HepG2 (cell line): Measurements from ENCODE around the gene ARL8B. TPM values are rescaled to one million over a fixed set of nuclear protein-coding genes. Genes with fewer than 3 reads are reported as not detected.

ENCODE experiments used
- ATF7 ChIP-seq, 2 experiments: fragments of 450-650 bp in 1 of 2; sonication (generic) in 1 of 2; formaldehyde crosslinking in 1 of 2; IDR thresholded peaks; 2 replicates each; pipeline versions ENCODE4 v1.4.0 to v1.6.1; 2016 to 2020; ENCODE audit warnings: antibody characterized with exemption in 1 of 2, mild to moderate bottlenecking in 1 of 2, missing genetic modification reagents in 1 of 2
- ERF ChIP-seq: IDR thresholded peaks from 2 replicates; pipeline ENCODE4 v1.6.1; 2018; ENCODE audit warnings: missing biosample characterization, missing genetic modification reagents
- FLYWCH1 ChIP-seq: sonication (generic); formaldehyde crosslinking; IDR thresholded peaks from 2 replicates; pipeline ENCODE4 v1.8.1; 2023; ENCODE audit warnings: mild to moderate bottlenecking, missing genetic modification reagents
- FOXP4 ChIP-seq: sonication (generic); formaldehyde crosslinking; IDR thresholded peaks from 2 replicates; pipeline ENCODE4 v1.4.0; 2020; ENCODE audit warnings: missing genetic modification reagents
- GTF2F1 ChIP-seq: fragments of 150-350 bp; IDR thresholded peaks from 2 replicates; pipeline ENCODE4 v1.6.1; 2014; ENCODE audit warnings: low read length
- KDM3A ChIP-seq: IDR thresholded peaks from 2 replicates; pipeline ENCODE4 v1.6.1; 2018; ENCODE audit warnings: low read depth, missing compliant biosample characterization
- PCBP1 ChIP-seq: fragments of 200-400 bp; formaldehyde crosslinking; IDR thresholded peaks from 2 replicates; pipeline ENCODE4 v1.6.1; 2017; ENCODE audit warnings: mild to moderate bottlenecking, low read depth, low read length, borderline replicate concordance
- REPIN1 ChIP-seq: sonication (generic); formaldehyde crosslinking; IDR thresholded peaks from 2 replicates; pipeline ENCODE4 v1.8.0; 2022; ENCODE audit warnings: missing genetic modification reagents, low read depth, mild to moderate bottlenecking, borderline replicate concordance
- REXO4 ChIP-seq: sonication (generic); formaldehyde crosslinking; IDR thresholded peaks from 2 replicates; pipeline ENCODE4 v1.8.0; 2022; ENCODE audit warnings: missing genetic modification reagents, mild to moderate bottlenecking, borderline replicate concordance
- SP1 ChIP-seq, 2 experiments: fragments of 450-650 bp in 1 of 2; sonication (generic) in 1 of 2; formaldehyde crosslinking in 1 of 2; IDR thresholded peaks; 2 replicates each; pipeline versions ENCODE4 v1.4.0 to v1.6.1; 2016 to 2020; ENCODE audit warnings: missing genetic modification reagents in 1 of 2
- THYN1 ChIP-seq: sonication (generic); formaldehyde crosslinking; IDR thresholded peaks from 2 replicates; pipeline ENCODE4 v1.8.1; 2023; ENCODE audit warnings: low read depth, mild to moderate bottlenecking, moderate library complexity, missing genetic modification reagents, borderline replicate concordance
- U2AF1 ChIP-seq: fragments of 200-400 bp; formaldehyde crosslinking; optimal IDR thresholded peaks from 2 replicates; pipeline ENCODE3; 2017; ENCODE audit warnings: mild to moderate bottlenecking, low read depth, low read length
- ZBED4 ChIP-seq: sonication (generic); formaldehyde crosslinking; IDR thresholded peaks from 2 replicates; pipeline ENCODE4 v1.4.0; 2020; ENCODE audit warnings: missing genetic modification reagents, borderline replicate concordance
- ZBTB37 ChIP-seq: sonication (generic); formaldehyde crosslinking; IDR thresholded peaks from 2 replicates; pipeline ENCODE4 v1.4.0; 2020; ENCODE audit warnings: mild to moderate bottlenecking, missing genetic modification reagents
- ZFP1 ChIP-seq: IDR thresholded peaks from 2 replicates; pipeline ENCODE4 v1.6.1; 2016
- ZNF510 ChIP-seq: sonication (generic); formaldehyde crosslinking; IDR thresholded peaks from 2 replicates; pipeline ENCODE4 v1.4.0; 2020; ENCODE audit warnings: low read depth, mild to moderate bottlenecking, missing genetic modification reagents
- ZNF558 ChIP-seq: sonication (generic); formaldehyde crosslinking; IDR thresholded peaks from 2 replicates; pipeline ENCODE4 v1.9.0; 2022; ENCODE audit warnings: mild to moderate bottlenecking, missing genetic modification reagents, borderline replicate concordance
- ZNF7 ChIP-seq: IDR thresholded peaks from 2 replicates; pipeline ENCODE4 v1.6.1; 2016; ENCODE audit warnings: missing biosample characterization, missing genetic modification reagents
- ZNF761 ChIP-seq: sonication (generic); formaldehyde crosslinking; conservative IDR thresholded peaks from 2 replicates; pipeline ENCODE4 v1.4.0; 2020; ENCODE audit warnings: mild to moderate bottlenecking, missing genetic modification reagents
- ZSCAN29 ChIP-seq: sonication (generic); formaldehyde crosslinking; conservative IDR thresholded peaks from 2 replicates; pipeline ENCODE4 v1.4.0; 2020; ENCODE audit warnings: mild to moderate bottlenecking, missing genetic modification reagents
- polyA plus RNA-seq, 8 experiments: library from polyadenylated mRNA; depleted of rRNA in 3 of 8; stranded (reverse) in 7 of 8; unstranded in 1 of 8; fragments of >200 nt; fragmentation: Illumina TruSeq in 4 of 8; extraction: Trizol in 4 of 8; gene quantifications; 2 replicates each; pipeline versions ENCODE4 v1.2.1 to v1.2.3, GENCODE V29; 2011 to 2016; ENCODE audit warnings: low read depth in 4 of 8, missing spikeins in 1 of 8, mixed read lengths in 1 of 8; ENCODE audit not compliant: insufficient read depth in 1 of 8
- total RNA-seq, 5 experiments: library from RNA; depleted of rRNA; stranded (reverse); fragments of >200 nt; fragmentation: Illumina TruSeq; extraction: Trizol; gene quantifications; 2 replicates each; pipeline ENCODE4 v1.2.3, GENCODE V29; 2016; ENCODE audit warnings: low read depth in 1 of 5

ARL8B gene
- total and polyA plus RNA-seq, 2 of the 13 experiments (the other 11 are each of a cell fraction or from before 2014, with no cell fraction given), result 23.5 to 30.4 TPM

GRCh38 chr3:5214352-5214751, 92.3 kb downstream of the ARL8B start (continued):
- TF ChIP-seq ZNF510 (CRISPR knock-in tag), result no peak
- no peak for TF ChIP-seq FLYWCH1
- no peak for TF ChIP-seq ZNF7 (CRISPR knock-in tag)
- TF ChIP-seq ZFP1 (CRISPR knock-in tag), result no peak
- no peak for TF ChIP-seq REXO4 (CRISPR knock-in tag)
- TF ChIP-seq FOXP4 (CRISPR knock-in tag), result peak; percentile 35; the same call in 1 of the 2 replicates
- TF ChIP-seq KDM3A (CRISPR knock-in tag), result no peak
- no peak for TF ChIP-seq ZNF558 (CRISPR knock-in tag)
- no peak for TF ChIP-seq ZBTB37 (CRISPR knock-in tag)
- TF ChIP-seq THYN1 (CRISPR knock-in tag), result no peak
- no peak for TF ChIP-seq ZBED4
- TF ChIP-seq GTF2F1, result no peak
- no peak for TF ChIP-seq REPIN1
- no peak for TF ChIP-seq ERF
- no peak for TF ChIP-seq SP1 (IDR thresholded peaks at IDR 0.05)
- no peak for TF ChIP-seq SP1 (CRISPR knock-in tag; IDR thresholded peaks at IDR 0.05)
- TF ChIP-seq U2AF1, result no peak
- no peak for TF ChIP-seq PCBP1
- no peak for TF ChIP-seq ZNF761 (CRISPR knock-in tag)
- TF ChIP-seq ATF7 (IDR thresholded peaks at IDR 0.05), result no peak
- no peak for TF ChIP-seq ATF7 (CRISPR knock-in tag; IDR thresholded peaks at IDR 0.05)
- TF ChIP-seq ZSCAN29 (CRISPR knock-in tag), result no peak
